WTC11 (cell line): Measurements from ENCODE around the gene SLC17A2. TPM values are rescaled to one million over a fixed set of nuclear protein-coding genes. Genes with fewer than 3 reads are reported as not detected.

Experiments
- ATAC-seq: fragments of 200-7000 bp; cut with Tn5 transposase; 2 replicates; pipeline ENCODE4 v1.10.0; 2021; ENCODE audit warnings: mild to moderate bottlenecking, moderate library complexity
- CTCF ChIA-PET: fragments of 300-600 bp; sonication (Branson Sonifier 250); formaldehyde crosslinking; loops from one replicate; lab custom pipeline; 2021; ENCODE audit warnings: antibody characterized with exemption; lab: Charles Lee
- POLR2A ChIA-PET: fragments of 350-600 bp; sonication (Branson Sonifier 250); formaldehyde crosslinking; loops from one replicate; lab custom pipeline; 2021; ENCODE audit warnings: antibody characterized with exemption; lab: Charles Lee
- DNase-seq: peaks from one replicate; pipeline ENCODE4 v3.0.0; 2021; ENCODE audit warnings: low spot score
- H3K27ac Mint-ChIP-seq: 2 replicates; pipeline ENCODE4 v1.8.0; 2021; ENCODE audit warnings: mixed read lengths
- H3K27me3 Mint-ChIP-seq: 2 replicates; pipeline ENCODE4 v1.8.0; 2021; ENCODE audit warnings: low read depth, mild to moderate bottlenecking, moderate library complexity, mixed read lengths
- H3K36me3 Mint-ChIP-seq: 2 replicates; pipeline ENCODE4 v1.8.0; 2021; ENCODE audit warnings: mixed read lengths
- H3K4me1 Mint-ChIP-seq: 2 replicates; pipeline ENCODE4 v1.8.0; 2022; ENCODE audit warnings: mixed read lengths
- H3K4me3 Mint-ChIP-seq: 2 replicates; pipeline ENCODE4 v1.8.0; 2021; ENCODE audit warnings: mild to moderate bottlenecking, moderate library complexity, mixed read lengths
- H3K9me3 Mint-ChIP-seq: 2 replicates; pipeline ENCODE4 v1.8.0; 2021; ENCODE audit warnings: mixed read lengths
- AFF4 ChIP-seq: sonication (generic); formaldehyde crosslinking; IDR thresholded peaks from 2 replicates; pipeline ENCODE4 v1.8.1; 2023; ENCODE audit warnings: mild to moderate bottlenecking, missing genetic modification reagents, borderline replicate concordance
- CREM ChIP-seq: sonication (generic); formaldehyde crosslinking; IDR thresholded peaks from 2 replicates; pipeline ENCODE4 v1.8.1; 2022; ENCODE audit warnings: mild to moderate bottlenecking, missing genetic modification reagents, moderate library complexity
- E2F5 ChIP-seq: sonication (generic); formaldehyde crosslinking; IDR thresholded peaks from 2 replicates; pipeline ENCODE4 v1.8.1; 2022; ENCODE audit warnings: mild to moderate bottlenecking, moderate library complexity, missing genetic modification reagents
- GTF2I ChIP-seq: fragments of 250-450 bp; sonication (Bioruptor Pico); conservative IDR thresholded peaks from 2 replicates; pipeline ENCODE4 v1.4.0; 2021; ENCODE audit warnings: mild to moderate bottlenecking
- HMGA2 ChIP-seq: fragments of 250-450 bp; sonication (Bioruptor Pico); IDR thresholded peaks from 2 replicates; pipeline ENCODE4 v1.4.0; 2021; ENCODE audit warnings: mild to moderate bottlenecking, moderate library complexity
- NFATC4 ChIP-seq: fragments of 250-450 bp; sonication (Bioruptor Pico); IDR thresholded peaks from 2 replicates; pipeline ENCODE4 v1.9.0; 2021; ENCODE audit warnings: mild to moderate bottlenecking
- NFYB ChIP-seq: sonication (generic); formaldehyde crosslinking; conservative IDR thresholded peaks from 2 replicates; pipeline ENCODE4 v1.8.0; 2022; ENCODE audit warnings: low read depth, missing genetic modification reagents
- NR3C1 ChIP-seq: sonication (generic); formaldehyde crosslinking; conservative IDR thresholded peaks from 2 replicates; pipeline ENCODE4 v1.8.1; 2023; ENCODE audit warnings: low read depth, mild to moderate bottlenecking, missing genetic modification reagents
- PRDM15 ChIP-seq: sonication (generic); formaldehyde crosslinking; IDR thresholded peaks from 2 replicates; pipeline ENCODE4 v1.8.0; 2022; ENCODE audit warnings: missing genetic modification reagents
- PRRX2 ChIP-seq: fragments of 250-450 bp; sonication (Bioruptor Pico); IDR thresholded peaks from 2 replicates; pipeline ENCODE4 v1.8.0; 2021; ENCODE audit warnings: mild to moderate bottlenecking
- RELA ChIP-seq: sonication (generic); formaldehyde crosslinking; IDR thresholded peaks from 2 replicates; pipeline ENCODE4 v1.8.1; 2022; ENCODE audit warnings: missing genetic modification reagents, mild to moderate bottlenecking, borderline replicate concordance
- SOX15 ChIP-seq: fragments of 250-450 bp; sonication (Bioruptor Pico); IDR thresholded peaks from 2 replicates; pipeline ENCODE4 v1.9.0; 2021; ENCODE audit warnings: mild to moderate bottlenecking
- TEAD1 ChIP-seq: sonication (generic); formaldehyde crosslinking; IDR thresholded peaks from 2 replicates; pipeline ENCODE4 v1.8.0; 2022; ENCODE audit warnings: mild to moderate bottlenecking, missing genetic modification reagents
- TEAD4 ChIP-seq: sonication (generic); formaldehyde crosslinking; IDR thresholded peaks from 2 replicates; pipeline ENCODE4 v1.8.0; 2022; ENCODE audit warnings: mild to moderate bottlenecking, missing genetic modification reagents
- ZBTB21 ChIP-seq: sonication (generic); formaldehyde crosslinking; IDR thresholded peaks from 2 replicates; pipeline ENCODE4 v1.8.1; 2023; ENCODE audit warnings: mild to moderate bottlenecking, missing genetic modification reagents, borderline replicate concordance
- ZMAT4 ChIP-seq: fragments of 250-450 bp; sonication (Bioruptor Pico); IDR thresholded peaks from 2 replicates; pipeline ENCODE4 v1.9.0; 2021; ENCODE audit warnings: mild to moderate bottlenecking
- ZNF263 ChIP-seq: sonication (generic); formaldehyde crosslinking; IDR thresholded peaks from 2 replicates; pipeline ENCODE4 v1.8.1; 2022; ENCODE audit warnings: low read depth, mild to moderate bottlenecking, moderate library complexity, missing genetic modification reagents
- total RNA-seq: library from RNA; stranded (reverse); gene quantifications from 3 replicates; pipeline ENCODE4 v1.2.3, GENCODE V29; 2021

SLC17A2 gene
- total RNA-seq, 1 experiment from 2014 or later = not detected

- TF ChIP-seq RELA (no peak), PRRX2 (CRISPR knock-in tag) (no peak)
- ChIA-PET CTCF (no interaction called here), POLR2A (no interaction called here)
- H3K4me3 Mint-ChIP-seq = no peak overlapping the region
- ATAC-seq = no peak
- peaks cover 29% of the 10 kb centered on the region for H3K36me3 Mint-ChIP-seq
- no peak overlapping the region for H3K27ac Mint-ChIP-seq
- no peak for DNase-seq
- H3K27me3 Mint-ChIP-seq = peaks cover 35% of the 10 kb centered on the region
- H3K4me1 Mint-ChIP-seq = peaks cover 38% of the 10 kb centered on the region
- H3K9me3 Mint-ChIP-seq = peaks cover 37% of the 10 kb centered on the region
Observed at GRCh38 chr6:25959890-25960536, 29.5 kb upstream of the SLC17A2 start.

- DNase-seq (no peak), ATAC-seq (no peak)
- Mint-ChIP-seq H3K36me3 (peaks cover 29% of the 10 kb centered on the region), H3K27ac (no peak overlapping the region), H3K4me3 (no peak overlapping the region), H3K4me1 (peaks cover 27% of the 10 kb centered on the region), H3K9me3 (peaks cover 37% of the 10 kb centered on the region), H3K27me3 (peaks cover 27% of the 10 kb centered on the region)
- ChIA-PET CTCF (no interaction called here), POLR2A (no interaction called here)
- TF ChIP-seq NFYB (CRISPR knock-in tag) = no peak
Observed at GRCh38 chr6:25958700-25959162, 28.2 kb upstream of the SLC17A2 start.

- ChIA-PET CTCF (no interaction called here), POLR2A (no interaction called here)
- DNase-seq (no peak), ATAC-seq (no peak)
- Mint-ChIP-seq H3K36me3 (peaks cover 29% of the 10 kb centered on the region), H3K27ac (no peak overlapping the region), H3K9me3 (peaks cover 37% of the 10 kb centered on the region), H3K4me1 (peaks cover 5% of the 10 kb centered on the region), H3K27me3 (peaks cover 11% of the 10 kb centered on the region), H3K4me3 (no peak overlapping the region)
- TF ChIP-seq SOX15 (CRISPR knock-in tag) = no peak
- no peak for TF ChIP-seq ZBTB21
- TF ChIP-seq E2F5 (CRISPR knock-in tag) = no peak
- TF ChIP-seq NR3C1 (CRISPR knock-in tag) = no peak
- no peak for TF ChIP-seq TEAD4 (CRISPR knock-in tag)
- no peak for TF ChIP-seq AFF4 (CRISPR knock-in tag)
- TF ChIP-seq ZNF263 (CRISPR knock-in tag) = no peak
- TF ChIP-seq TEAD1 (CRISPR knock-in tag) = no peak
- TF ChIP-seq PRDM15 (CRISPR knock-in tag) = no peak
- TF ChIP-seq HMGA2 = no peak
- no peak for TF ChIP-seq GTF2I (CRISPR knock-in tag)
- no peak for TF ChIP-seq NFATC4 (CRISPR knock-in tag)
- no peak for TF ChIP-seq CREM (CRISPR knock-in tag)
- no peak for TF ChIP-seq ZMAT4 (CRISPR knock-in tag)
Observed at GRCh38 chr6:25956226-25956625, 25.7 kb upstream of the SLC17A2 start.
